Measurements from ENCODE around the gene SLK.

DNA sequence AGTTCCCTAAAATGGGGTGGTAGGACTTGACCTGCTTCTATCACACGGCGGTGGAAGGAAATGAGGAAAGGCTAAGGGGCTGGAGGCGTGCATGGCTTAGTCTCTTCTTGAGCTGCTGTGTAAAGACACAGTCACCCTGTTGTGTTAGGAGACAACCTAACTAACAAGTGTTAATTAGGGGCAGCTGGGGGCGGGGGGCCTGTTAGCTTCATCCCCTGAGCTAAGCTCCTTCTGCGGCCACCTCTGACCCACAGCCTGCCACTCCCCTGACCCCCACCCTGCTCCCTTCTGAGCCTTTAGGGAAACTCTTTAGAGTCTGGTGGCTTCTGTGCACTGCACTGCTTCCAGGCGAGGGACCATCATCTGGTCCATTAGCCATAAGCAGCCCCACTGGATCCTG, 90.8 kb downstream of the SLK start:
- TF ChIP-seq TAF1 (IDR thresholded peaks at IDR 0.05; ENCODE audit: borderline replicate concordance, insufficient read depth, low read length): no peak
- TF ChIP-seq, protein P1, sequence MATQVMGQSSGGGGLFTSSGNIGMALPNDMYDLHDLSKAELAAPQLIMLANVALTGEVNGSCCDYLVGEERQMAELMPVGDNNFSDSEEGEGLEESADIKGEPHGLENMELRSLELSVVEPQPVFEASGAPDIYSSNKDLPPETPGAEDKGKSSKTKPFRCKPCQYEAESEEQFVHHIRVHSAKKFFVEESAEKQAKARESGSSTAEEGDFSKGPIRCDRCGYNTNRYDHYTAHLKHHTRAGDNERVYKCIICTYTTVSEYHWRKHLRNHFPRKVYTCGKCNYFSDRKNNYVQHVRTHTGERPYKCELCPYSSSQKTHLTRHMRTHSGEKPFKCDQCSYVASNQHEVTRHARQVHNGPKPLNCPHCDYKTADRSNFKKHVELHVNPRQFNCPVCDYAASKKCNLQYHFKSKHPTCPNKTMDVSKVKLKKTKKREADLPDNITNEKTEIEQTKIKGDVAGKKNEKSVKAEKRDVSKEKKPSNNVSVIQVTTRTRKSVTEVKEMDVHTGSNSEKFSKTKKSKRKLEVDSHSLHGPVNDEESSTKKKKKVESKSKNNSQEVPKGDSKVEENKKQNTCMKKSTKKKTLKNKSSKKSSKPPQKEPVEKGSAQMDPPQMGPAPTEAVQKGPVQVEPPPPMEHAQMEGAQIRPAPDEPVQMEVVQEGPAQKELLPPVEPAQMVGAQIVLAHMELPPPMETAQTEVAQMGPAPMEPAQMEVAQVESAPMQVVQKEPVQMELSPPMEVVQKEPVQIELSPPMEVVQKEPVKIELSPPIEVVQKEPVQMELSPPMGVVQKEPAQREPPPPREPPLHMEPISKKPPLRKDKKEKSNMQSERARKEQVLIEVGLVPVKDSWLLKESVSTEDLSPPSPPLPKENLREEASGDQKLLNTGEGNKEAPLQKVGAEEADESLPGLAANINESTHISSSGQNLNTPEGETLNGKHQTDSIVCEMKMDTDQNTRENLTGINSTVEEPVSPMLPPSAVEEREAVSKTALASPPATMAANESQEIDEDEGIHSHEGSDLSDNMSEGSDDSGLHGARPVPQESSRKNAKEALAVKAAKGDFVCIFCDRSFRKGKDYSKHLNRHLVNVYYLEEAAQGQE (IDR thresholded peaks at IDR 0.05; ENCODE audit: insufficient read depth in 1 of 2, low read depth in 2 of 2, low read length in 2 of 2): no peak

Data from PFSK-1 (cell line).